ENCODE data around the gene C19orf53.

C19orf53 gene

DNA sequence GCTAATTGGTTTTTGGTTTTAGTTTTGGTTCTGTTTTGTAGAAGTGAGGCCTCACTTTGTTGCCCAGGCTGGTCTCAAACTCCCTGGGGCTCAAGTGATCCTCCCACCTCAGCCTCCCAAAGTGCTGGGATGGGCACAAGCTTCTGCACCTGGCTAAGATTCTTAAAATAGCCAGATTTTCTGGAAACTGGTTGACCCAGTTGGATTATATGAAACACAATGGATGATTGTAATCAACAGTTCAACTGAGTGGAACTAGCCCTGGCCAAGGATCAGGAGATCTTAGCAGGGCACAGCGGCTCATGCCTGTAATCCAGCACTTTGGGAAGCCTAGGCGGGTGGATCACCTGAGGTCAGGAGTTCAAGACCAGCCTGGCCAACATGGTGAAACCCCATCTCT is 39.5 kb upstream of the C19orf53 start:
- FAIRE-seq: no peak

DNA sequence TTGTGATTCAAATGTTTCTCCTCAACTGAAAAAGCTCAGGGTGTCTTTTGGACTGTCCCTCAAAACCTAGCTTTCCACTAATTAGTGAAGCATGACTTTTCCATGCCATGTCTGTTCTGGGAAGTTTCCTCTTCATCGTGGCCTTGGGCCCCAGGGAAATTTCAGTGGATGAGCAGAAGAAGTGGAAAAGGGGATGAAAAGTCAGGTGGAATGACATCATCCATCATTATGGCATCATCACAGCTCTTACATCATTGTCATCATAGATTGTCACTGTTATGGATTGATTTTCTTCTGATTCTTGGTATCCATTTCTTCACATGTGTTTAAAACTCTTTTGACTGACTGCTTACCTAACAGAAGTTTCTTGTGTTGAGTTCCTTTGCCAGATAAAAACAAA is 36.2 kb upstream of the C19orf53 start:
- no peak for DNase-seq (ENCODE audit: insufficient read length, low spot score)
- FAIRE-seq: no peak
- TF ChIP-seq, protein P1, sequence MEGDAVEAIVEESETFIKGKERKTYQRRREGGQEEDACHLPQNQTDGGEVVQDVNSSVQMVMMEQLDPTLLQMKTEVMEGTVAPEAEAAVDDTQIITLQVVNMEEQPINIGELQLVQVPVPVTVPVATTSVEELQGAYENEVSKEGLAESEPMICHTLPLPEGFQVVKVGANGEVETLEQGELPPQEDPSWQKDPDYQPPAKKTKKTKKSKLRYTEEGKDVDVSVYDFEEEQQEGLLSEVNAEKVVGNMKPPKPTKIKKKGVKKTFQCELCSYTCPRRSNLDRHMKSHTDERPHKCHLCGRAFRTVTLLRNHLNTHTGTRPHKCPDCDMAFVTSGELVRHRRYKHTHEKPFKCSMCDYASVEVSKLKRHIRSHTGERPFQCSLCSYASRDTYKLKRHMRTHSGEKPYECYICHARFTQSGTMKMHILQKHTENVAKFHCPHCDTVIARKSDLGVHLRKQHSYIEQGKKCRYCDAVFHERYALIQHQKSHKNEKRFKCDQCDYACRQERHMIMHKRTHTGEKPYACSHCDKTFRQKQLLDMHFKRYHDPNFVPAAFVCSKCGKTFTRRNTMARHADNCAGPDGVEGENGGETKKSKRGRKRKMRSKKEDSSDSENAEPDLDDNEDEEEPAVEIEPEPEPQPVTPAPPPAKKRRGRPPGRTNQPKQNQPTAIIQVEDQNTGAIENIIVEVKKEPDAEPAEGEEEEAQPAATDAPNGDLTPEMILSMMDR (IDR thresholded peaks at IDR 0.05; ENCODE audit: insufficient read depth, missing control alignments): no peak

More for the DNA sequence above, 39.5 kb upstream of the C19orf53 start:
- TF ChIP-seq, protein P1 (IDR thresholded peaks at IDR 0.05; ENCODE audit: insufficient read depth, missing control alignments): no peak
- no peak for DNase-seq (ENCODE audit: insufficient read length, low spot score)

DNA sequence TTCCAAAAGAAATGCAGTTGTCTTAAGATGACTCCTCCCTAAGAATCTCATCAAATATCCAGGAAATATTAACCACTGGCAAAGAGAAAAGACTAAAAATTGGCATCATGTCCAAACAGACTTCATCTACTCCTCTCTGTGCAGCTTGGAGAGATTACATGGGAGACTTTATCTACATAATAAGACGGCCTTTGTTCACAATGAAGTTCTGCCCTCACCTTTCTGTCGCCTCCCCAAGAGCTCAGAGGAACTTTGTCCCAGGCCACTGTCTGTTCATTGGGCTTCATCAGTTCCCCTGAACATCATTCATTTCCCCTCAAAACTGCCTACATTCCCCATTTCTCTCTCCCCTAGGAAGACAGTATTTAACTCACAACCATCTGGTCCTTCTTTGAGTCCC is 32.4 kb upstream of the C19orf53 start:
- DNase-seq (ENCODE audit: insufficient read length, low spot score) (no peak), FAIRE-seq (no peak)
- TF ChIP-seq, protein P1 (IDR thresholded peaks at IDR 0.05; ENCODE audit: insufficient read depth, missing control alignments): no peak

DNA sequence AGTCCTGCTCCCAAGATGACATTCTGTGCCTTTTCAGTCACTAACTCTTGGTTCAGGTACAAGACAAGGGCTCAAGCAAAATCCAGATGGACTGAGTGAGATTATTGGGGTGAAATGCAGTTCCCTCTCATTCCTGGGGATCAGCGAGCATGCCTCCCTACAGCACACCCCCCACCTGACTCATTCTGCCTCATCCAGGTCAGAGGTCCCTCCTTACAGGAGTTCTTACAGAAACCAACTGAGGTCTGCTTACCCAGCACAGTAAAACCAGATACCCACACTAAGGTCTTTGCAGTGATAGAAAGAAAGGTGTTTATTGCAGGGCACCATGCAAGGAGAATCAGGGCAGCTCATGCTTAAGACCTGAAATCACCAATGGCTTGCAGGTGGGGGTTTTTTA is 31.5 kb upstream of the C19orf53 start:
- TF ChIP-seq, protein P1 (IDR thresholded peaks at IDR 0.05; ENCODE audit: insufficient read depth, missing control alignments): no peak
- no peak for FAIRE-seq
- DNase-seq (ENCODE audit: insufficient read length, low spot score): no peak

DNA sequence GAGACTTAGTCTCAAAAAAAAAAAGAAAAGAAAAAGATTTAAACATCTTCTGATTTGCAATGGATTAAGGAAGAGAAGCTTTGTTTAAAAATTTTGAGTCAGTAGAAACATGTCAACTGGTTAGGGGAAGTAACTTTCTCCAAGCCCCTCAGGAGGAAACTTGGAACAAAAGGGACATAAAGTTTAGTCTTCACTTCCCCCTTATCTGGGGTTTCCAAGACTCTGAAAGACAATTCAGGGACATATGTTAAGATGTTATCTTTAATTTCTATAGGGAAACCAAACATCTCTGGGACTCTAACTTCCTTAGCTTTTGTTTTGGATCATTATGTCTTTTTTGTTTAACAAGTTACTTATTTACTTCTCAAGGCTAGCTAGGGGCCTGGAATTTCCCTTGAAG is 30.1 kb upstream of the C19orf53 start:
- TF ChIP-seq, protein P1 (IDR thresholded peaks at IDR 0.05; ENCODE audit: insufficient read depth, missing control alignments): no peak
- no peak for DNase-seq (ENCODE audit: insufficient read length, low spot score)
- no peak for FAIRE-seq

DNA sequence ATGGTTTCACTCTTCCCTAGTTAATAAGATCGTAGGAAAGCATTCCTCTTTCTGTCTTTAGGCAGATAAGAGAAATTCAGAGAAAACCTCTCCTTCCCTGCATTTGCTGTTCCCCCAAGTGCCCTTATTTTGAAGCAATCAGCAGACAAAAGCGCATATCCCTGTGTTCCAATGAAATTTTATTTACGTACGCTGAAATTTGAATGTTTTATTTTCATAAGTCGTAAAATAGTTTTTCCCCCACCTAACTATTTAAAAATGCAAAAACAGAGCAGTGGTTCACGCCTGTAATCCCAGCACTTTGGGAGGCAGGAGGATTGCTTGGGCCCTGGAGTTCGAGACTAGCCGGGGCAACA is 27.2 kb upstream of the C19orf53 start:
- DNase-seq (ENCODE audit: insufficient read length, low spot score) (no peak), FAIRE-seq (no peak)
- TF ChIP-seq, protein P1 (IDR thresholded peaks at IDR 0.05; ENCODE audit: insufficient read depth, missing control alignments): no peak

DNA sequence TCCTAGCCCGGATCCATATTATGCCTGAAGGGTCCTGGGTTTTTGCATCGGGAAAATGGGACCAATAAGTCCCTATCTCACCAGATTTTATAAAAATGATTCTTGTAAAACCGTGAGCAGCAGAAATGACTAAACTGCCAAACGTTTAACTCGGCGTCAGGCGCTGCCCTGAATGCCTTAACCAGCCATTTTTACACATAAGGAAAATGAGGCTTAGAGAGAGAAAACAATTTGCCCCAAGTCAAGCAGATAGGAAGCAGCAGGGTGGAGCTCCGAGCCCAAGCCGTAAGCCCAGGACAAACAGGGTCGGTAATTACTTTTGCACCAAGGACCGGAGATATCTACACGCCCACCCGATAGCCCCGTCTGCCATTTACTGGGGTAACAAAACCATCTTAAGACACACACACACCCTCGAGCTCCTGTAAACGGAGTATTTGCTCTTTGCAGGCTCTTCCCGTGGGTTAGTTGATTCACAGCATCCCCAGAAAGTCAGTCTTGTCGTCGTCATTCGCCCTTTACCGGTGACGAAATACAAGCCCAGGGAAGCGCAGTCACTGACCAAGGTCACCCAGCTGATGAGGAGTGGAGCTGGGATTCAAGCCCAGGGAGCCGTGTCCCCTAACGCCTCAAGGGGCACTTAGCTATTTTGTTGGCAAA is 26.0 kb upstream of the C19orf53 start:
- no peak for DNase-seq (ENCODE audit: insufficient read length, low spot score)
- TF ChIP-seq, protein P1 (IDR thresholded peaks at IDR 0.05; ENCODE audit: insufficient read depth, missing control alignments): no peak
- no peak for FAIRE-seq

Data from D721Med (cell line).